ENCODE measurements around the gene ACKR3. TPM values are rescaled to one million over a fixed set of nuclear protein-coding genes. Genes with fewer than 3 reads are reported as not detected.

ACKR3 gene
- total and polyA plus RNA-seq, 2 experiments from 2014 or later = 1.0 to 3.0 TPM

DNA sequence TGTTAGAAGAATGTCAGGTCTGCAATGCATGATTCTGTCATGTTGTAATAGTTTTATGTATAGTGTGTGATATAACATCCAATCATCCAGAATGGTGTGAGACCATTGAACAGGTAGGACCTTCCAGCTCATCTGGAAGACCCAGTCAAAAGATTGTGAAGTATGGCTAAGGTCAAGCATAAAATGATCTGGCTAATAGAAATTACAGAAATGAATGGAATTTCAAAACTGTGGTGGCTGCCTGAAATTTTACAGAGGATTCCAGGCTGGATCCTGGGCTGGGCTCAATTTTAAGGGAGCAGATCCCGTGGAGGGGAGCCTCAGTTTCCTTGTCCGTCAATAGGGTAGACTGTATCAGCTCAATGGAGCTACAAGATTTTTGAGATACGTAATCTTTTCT, 39.1 kb downstream of the ACKR3 start:
- Mint-ChIP-seq H3K27me3 (ENCODE audit: insufficient read depth, low read depth, poor library complexity) (peaks cover 5% of the 10 kb centered on the region), H3K9me3 (no peaks in the 10 kb centered on the region; the same call in 2 of the 3 replicates), H3K4me1 (peaks cover 2% of the 10 kb centered on the region; the same call in 2 of the 3 replicates), H3K4me3 (no peak overlapping the region), H3K36me3 (ENCODE audit: low read depth) (no peaks in the 10 kb centered on the region), H3K27ac (no peak overlapping the region)
- Histone ChIP-seq H3K4me1 (ENCODE audit: insufficient read depth) (no peaks in the 10 kb centered on the region), H3K27ac (ENCODE audit: low read depth) (no peak overlapping the region), H4K20me1 (replicated peaks; ENCODE audit: insufficient read depth) (no peaks in the 10 kb centered on the region), H3K4me2 (no peak overlapping the region), H3K79me2 (replicated peaks; ENCODE audit: insufficient read depth) (no peaks in the 10 kb centered on the region), H3F3A (replicated peaks; ENCODE audit: low read depth) (no peaks in the 10 kb centered on the region), H3K9me2 (ENCODE audit: insufficient read depth) (no peaks in the 10 kb centered on the region), H3K27me3 (ENCODE audit: insufficient read depth) (no peaks in the 10 kb centered on the region), H3K36me3 (ENCODE audit: insufficient read depth) (no peaks in the 10 kb centered on the region), H2AFZ (no peak overlapping the region), H3K4me3 (no peak overlapping the region)
- TF ChIP-seq STAT1 (IDR thresholded peaks at IDR 0.05; ENCODE audit: unreplicated experiment) = no peak
- no peak for TF ChIP-seq ZNF331 (CRISPR knock-in tag; IDR thresholded peaks at IDR 0.05; ENCODE audit: low read depth)
- TF ChIP-seq, protein P1, sequence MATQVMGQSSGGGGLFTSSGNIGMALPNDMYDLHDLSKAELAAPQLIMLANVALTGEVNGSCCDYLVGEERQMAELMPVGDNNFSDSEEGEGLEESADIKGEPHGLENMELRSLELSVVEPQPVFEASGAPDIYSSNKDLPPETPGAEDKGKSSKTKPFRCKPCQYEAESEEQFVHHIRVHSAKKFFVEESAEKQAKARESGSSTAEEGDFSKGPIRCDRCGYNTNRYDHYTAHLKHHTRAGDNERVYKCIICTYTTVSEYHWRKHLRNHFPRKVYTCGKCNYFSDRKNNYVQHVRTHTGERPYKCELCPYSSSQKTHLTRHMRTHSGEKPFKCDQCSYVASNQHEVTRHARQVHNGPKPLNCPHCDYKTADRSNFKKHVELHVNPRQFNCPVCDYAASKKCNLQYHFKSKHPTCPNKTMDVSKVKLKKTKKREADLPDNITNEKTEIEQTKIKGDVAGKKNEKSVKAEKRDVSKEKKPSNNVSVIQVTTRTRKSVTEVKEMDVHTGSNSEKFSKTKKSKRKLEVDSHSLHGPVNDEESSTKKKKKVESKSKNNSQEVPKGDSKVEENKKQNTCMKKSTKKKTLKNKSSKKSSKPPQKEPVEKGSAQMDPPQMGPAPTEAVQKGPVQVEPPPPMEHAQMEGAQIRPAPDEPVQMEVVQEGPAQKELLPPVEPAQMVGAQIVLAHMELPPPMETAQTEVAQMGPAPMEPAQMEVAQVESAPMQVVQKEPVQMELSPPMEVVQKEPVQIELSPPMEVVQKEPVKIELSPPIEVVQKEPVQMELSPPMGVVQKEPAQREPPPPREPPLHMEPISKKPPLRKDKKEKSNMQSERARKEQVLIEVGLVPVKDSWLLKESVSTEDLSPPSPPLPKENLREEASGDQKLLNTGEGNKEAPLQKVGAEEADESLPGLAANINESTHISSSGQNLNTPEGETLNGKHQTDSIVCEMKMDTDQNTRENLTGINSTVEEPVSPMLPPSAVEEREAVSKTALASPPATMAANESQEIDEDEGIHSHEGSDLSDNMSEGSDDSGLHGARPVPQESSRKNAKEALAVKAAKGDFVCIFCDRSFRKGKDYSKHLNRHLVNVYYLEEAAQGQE (IDR thresholded peaks at IDR 0.05; ENCODE audit: unreplicated experiment) = no peak
- TF ChIP-seq JUNB (IDR thresholded peaks at IDR 0.05; ENCODE audit: unreplicated experiment) = no peak
- TF ChIP-seq CTCF (conservative IDR thresholded peaks at IDR 0.05; ENCODE audit: low read depth in 2 of 2) = no peak
- TF ChIP-seq NANOG (IDR thresholded peaks at IDR 0.05; ENCODE audit: borderline replicate concordance) = no peak
- no peak for TF ChIP-seq EZH2phosphoT487 (IDR thresholded peaks at IDR 0.05; ENCODE audit: unreplicated experiment)
- TF ChIP-seq EZH2 (IDR thresholded peaks at IDR 0.05; ENCODE audit: low read depth, unreplicated experiment) = no peak
- no peak for TF ChIP-seq CREB1 (CRISPR knock-in tag; IDR thresholded peaks at IDR 0.05; ENCODE audit: low read depth)
- TF ChIP-seq POLR2AphosphoS5 (IDR thresholded peaks at IDR 0.05; ENCODE audit: low read depth) = no peak
- TF ChIP-seq, protein P2, sequence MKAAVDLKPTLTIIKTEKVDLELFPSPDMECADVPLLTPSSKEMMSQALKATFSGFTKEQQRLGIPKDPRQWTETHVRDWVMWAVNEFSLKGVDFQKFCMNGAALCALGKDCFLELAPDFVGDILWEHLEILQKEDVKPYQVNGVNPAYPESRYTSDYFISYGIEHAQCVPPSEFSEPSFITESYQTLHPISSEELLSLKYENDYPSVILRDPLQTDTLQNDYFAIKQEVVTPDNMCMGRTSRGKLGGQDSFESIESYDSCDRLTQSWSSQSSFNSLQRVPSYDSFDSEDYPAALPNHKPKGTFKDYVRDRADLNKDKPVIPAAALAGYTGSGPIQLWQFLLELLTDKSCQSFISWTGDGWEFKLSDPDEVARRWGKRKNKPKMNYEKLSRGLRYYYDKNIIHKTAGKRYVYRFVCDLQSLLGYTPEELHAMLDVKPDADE (IDR thresholded peaks at IDR 0.05) = no peak
- no peak for TF ChIP-seq ZNF114 (CRISPR knock-in tag; IDR thresholded peaks at IDR 0.05)
- TF ChIP-seq ZNF462 (CRISPR knock-in tag; IDR thresholded peaks at IDR 0.05) = no peak
- DNase-seq (ENCODE audit: low spot score) = no peak
- no peak for ATAC-seq

Data from GM23338 (cell line).